ENCODE data around the gene CLCN7. TPM values are rescaled to one million over a fixed set of nuclear protein-coding genes. Genes with fewer than 3 reads are reported as not detected.
A peak's percentile ranks its signal among the peaks of the same experiment; 100 is the strongest.

Gene CLCN7
- total and polyA plus RNA-seq, 2 of the 13 experiments (the other 11 are each of a cell fraction or from before 2014, with no cell fraction given), result 24.6 to 25.1 TPM

DNA sequence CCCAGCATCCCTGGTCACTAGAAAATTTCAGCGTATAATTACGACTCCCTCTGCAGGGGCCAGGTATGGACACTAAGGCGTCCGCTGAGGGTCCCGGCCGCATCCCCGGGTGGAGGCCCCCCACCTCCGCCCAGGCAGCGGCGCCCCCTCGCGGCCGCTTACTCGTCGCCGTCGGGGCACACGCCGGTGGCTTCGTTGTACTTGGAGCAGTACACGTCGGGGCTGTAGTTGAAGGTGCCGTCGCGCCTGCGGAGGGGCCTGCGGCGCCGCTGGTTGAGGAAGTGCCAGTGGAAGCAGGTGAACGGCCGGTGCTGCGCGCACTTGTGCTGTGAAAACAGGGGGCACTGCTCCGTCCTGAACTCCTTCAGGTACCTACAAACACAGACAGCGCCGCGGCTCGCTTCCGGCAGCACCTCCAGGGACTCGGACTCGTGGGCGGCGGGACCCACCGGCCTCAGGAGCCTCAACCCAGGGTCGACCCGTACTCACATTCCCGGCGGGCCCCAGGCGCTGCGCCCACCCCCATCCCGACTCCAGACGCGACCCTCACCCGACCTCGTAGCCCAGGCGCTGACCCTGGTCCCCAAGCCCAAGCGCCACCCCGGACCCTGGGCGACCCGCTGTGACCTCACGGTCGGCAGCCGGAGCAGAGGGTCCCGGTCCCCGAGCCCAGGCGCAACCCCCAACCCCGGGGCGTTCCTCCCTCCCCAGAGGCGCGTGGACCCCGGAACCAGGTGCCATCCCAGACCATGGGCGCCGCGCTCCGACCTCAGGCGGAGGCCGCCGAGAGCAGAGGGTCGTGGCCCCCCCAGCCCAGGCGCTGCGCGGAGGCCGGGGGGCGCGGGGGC, 60.9 kb downstream of the CLCN7 start (continued):
- TF ChIP-seq, protein P1, sequence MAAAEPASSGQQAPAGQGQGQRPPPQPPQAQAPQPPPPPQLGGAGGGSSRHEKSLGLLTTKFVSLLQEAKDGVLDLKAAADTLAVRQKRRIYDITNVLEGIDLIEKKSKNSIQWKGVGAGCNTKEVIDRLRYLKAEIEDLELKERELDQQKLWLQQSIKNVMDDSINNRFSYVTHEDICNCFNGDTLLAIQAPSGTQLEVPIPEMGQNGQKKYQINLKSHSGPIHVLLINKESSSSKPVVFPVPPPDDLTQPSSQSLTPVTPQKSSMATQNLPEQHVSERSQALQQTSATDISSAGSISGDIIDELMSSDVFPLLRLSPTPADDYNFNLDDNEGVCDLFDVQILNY (CRISPR knock-in tag; conservative IDR thresholded peaks at IDR 0.05), result no peak
- TF ChIP-seq MEIS2 (CRISPR knock-in tag; IDR thresholded peaks at IDR 0.05), result no peak
- no peak for TF ChIP-seq ZNF570 (CRISPR knock-in tag; IDR thresholded peaks at IDR 0.05; ENCODE audit: borderline replicate concordance)
- peak; percentile 25 for TF ChIP-seq PHF8 (CRISPR knock-in tag; IDR thresholded peaks at IDR 0.05)
- no peak for TF ChIP-seq RFX1 (IDR thresholded peaks at IDR 0.05)
- no peak for TF ChIP-seq NFIC (IDR thresholded peaks at IDR 0.05; ENCODE audit: low read length)
- peak; percentile 77; the same call in 1 of the 2 replicates for TF ChIP-seq HES4 (CRISPR knock-in tag; IDR thresholded peaks at IDR 0.05; ENCODE audit: borderline replicate concordance)
- TF ChIP-seq ZNF333 (CRISPR knock-in tag; IDR thresholded peaks at IDR 0.05; ENCODE audit: borderline replicate concordance), result 0 out of 2 replicates have a peak, but pooled peaks have one; percentile 35
- no peak for TF ChIP-seq ELF4 (CRISPR knock-in tag; IDR thresholded peaks at IDR 0.05; ENCODE audit: borderline replicate concordance)
- peak; percentile 80; the same call in 1 of the 2 replicates for TF ChIP-seq KDM2A (CRISPR knock-in tag; IDR thresholded peaks at IDR 0.05; ENCODE audit: borderline replicate concordance, low read depth)
- TF ChIP-seq TOPORS (CRISPR knock-in tag; IDR thresholded peaks at IDR 0.05), result peak; percentile 73; the same call in 1 of the 2 replicates
- no peak for TF ChIP-seq FOXO4 (CRISPR knock-in tag; conservative IDR thresholded peaks at IDR 0.05)
- TF ChIP-seq, protein P2, sequence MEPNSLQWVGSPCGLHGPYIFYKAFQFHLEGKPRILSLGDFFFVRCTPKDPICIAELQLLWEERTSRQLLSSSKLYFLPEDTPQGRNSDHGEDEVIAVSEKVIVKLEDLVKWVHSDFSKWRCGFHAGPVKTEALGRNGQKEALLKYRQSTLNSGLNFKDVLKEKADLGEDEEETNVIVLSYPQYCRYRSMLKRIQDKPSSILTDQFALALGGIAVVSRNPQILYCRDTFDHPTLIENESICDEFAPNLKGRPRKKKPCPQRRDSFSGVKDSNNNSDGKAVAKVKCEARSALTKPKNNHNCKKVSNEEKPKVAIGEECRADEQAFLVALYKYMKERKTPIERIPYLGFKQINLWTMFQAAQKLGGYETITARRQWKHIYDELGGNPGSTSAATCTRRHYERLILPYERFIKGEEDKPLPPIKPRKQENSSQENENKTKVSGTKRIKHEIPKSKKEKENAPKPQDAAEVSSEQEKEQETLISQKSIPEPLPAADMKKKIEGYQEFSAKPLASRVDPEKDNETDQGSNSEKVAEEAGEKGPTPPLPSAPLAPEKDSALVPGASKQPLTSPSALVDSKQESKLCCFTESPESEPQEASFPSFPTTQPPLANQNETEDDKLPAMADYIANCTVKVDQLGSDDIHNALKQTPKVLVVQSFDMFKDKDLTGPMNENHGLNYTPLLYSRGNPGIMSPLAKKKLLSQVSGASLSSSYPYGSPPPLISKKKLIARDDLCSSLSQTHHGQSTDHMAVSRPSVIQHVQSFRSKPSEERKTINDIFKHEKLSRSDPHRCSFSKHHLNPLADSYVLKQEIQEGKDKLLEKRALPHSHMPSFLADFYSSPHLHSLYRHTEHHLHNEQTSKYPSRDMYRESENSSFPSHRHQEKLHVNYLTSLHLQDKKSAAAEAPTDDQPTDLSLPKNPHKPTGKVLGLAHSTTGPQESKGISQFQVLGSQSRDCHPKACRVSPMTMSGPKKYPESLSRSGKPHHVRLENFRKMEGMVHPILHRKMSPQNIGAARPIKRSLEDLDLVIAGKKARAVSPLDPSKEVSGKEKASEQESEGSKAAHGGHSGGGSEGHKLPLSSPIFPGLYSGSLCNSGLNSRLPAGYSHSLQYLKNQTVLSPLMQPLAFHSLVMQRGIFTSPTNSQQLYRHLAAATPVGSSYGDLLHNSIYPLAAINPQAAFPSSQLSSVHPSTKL (CRISPR knock-in tag; IDR thresholded peaks at IDR 0.05), result no peak
- no peak for TF ChIP-seq ZNF569 (CRISPR knock-in tag; IDR thresholded peaks at IDR 0.05; ENCODE audit: borderline replicate concordance)
- TF ChIP-seq, protein P3, sequence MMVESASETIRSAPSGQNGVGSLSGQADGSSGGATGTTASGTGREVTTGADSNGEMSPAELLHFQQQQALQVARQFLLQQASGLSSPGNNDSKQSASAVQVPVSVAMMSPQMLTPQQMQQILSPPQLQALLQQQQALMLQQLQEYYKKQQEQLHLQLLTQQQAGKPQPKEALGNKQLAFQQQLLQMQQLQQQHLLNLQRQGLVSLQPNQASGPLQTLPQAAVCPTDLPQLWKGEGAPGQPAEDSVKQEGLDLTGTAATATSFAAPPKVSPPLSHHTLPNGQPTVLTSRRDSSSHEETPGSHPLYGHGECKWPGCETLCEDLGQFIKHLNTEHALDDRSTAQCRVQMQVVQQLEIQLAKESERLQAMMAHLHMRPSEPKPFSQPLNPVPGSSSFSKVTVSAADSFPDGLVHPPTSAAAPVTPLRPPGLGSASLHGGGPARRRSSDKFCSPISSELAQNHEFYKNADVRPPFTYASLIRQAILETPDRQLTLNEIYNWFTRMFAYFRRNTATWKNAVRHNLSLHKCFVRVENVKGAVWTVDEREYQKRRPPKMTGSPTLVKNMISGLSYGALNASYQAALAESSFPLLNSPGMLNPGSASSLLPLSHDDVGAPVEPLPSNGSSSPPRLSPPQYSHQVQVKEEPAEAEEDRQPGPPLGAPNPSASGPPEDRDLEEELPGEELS (CRISPR knock-in tag; IDR thresholded peaks at IDR 0.05), result 0 out of 2 replicates have a peak, but pooled peaks have one; percentile 17
- no peak for TF ChIP-seq ZNF281 (CRISPR knock-in tag; IDR thresholded peaks at IDR 0.05; ENCODE audit: borderline replicate concordance)
